ENCODE results near the gene ELAPOR1. TPM values are rescaled to one million over a fixed set of nuclear protein-coding genes. Genes with fewer than 3 reads are reported as not detected.

The ELAPOR1 gene
- total RNA-seq, 1 donor from 2014 or later = 24.4 TPM

GRCh38 chr1:109084563-109085517 is 29.1 kb upstream of the ELAPOR1 start:
- Histone ChIP-seq H3K9me3 (no peaks in the 10 kb centered on the region), H3K4me3 (no peak overlapping the region), H3K4me1 (peaks cover 9% of the 10 kb centered on the region), H3K27me3 (ENCODE audit: low read depth) (no peaks in the 10 kb centered on the region), H3K36me3 (no peaks in the 10 kb centered on the region), H3K27ac (no peak overlapping the region)
- no peak for ATAC-seq
- intact Hi-C loops (cut with DNase I) = no loop called here
- DNase-seq = no peak
- no peak for TF ChIP-seq CTCF (IDR thresholded peaks at IDR 0.05)

GRCh38 chr1:109089242-109090015 is 24.5 kb upstream of the ELAPOR1 start:
- peak; percentile 40 to 61 for ATAC-seq
- intact Hi-C loops (cut with DNase I) = no loop called here

GRCh38 chr1:109090196-109091077 is 23.5 kb upstream of the ELAPOR1 start, which contains the start of gene TMEM167B:
Gene TMEM167B (plus strand): TSS chr1:109090764. CDS start chr1:109090873, 109 bp downstream.
- peak; percentile 96 for DNase-seq
- peak; percentile 98 for ATAC-seq
- TF ChIP-seq CTCF (IDR thresholded peaks at IDR 0.05) = no peak
- intact Hi-C loops (cut with DNase I) = no loop called here
- peaks cover 41% of the 10 kb centered on the region for H3K4me1 ChIP-seq
- H3K4me3 ChIP-seq = peak within 1 kb of the TSS; percentile 83
- H3K36me3 ChIP-seq = peaks cover 27% of the 10 kb centered on the region
- no peaks in the 10 kb centered on the region for H3K9me3 ChIP-seq
- H3K27me3 ChIP-seq (ENCODE audit: low read depth) = no peaks in the 10 kb centered on the region
- peak within 1 kb of the TSS; percentile 95 for H3K27ac ChIP-seq

More at GRCh38 chr1:109089242-109090015, 24.5 kb upstream of the ELAPOR1 start:
- H3K4me1 ChIP-seq = peaks cover 41% of the 10 kb centered on the region
- H3K9me3 ChIP-seq = no peaks in the 10 kb centered on the region
- peak; percentile 58 for TF ChIP-seq CTCF (IDR thresholded peaks at IDR 0.05)
- H3K4me3 ChIP-seq = peak overlapping the region; percentile 83
- H3K27ac ChIP-seq = peak overlapping the region; percentile 95
- peaks cover 18% of the 10 kb centered on the region for H3K36me3 ChIP-seq
- peak; percentile 74 for DNase-seq
- H3K27me3 ChIP-seq (ENCODE audit: low read depth) = no peaks in the 10 kb centered on the region

- H3K4me1 ChIP-seq = peaks cover 45% of the 10 kb centered on the region
- H3K4me3 ChIP-seq = peak overlapping the region; percentile 83
- H3K27me3 ChIP-seq (ENCODE audit: low read depth) = no peaks in the 10 kb centered on the region
- no peaks in the 10 kb centered on the region for H3K9me3 ChIP-seq
- peaks cover 35% of the 10 kb centered on the region for H3K36me3 ChIP-seq
- no peak for DNase-seq
- ATAC-seq = peak; percentile 75 to 85
- intact Hi-C loops (cut with DNase I) = no loop called here
- TF ChIP-seq CTCF (IDR thresholded peaks at IDR 0.05) = no peak
- peak overlapping the region; percentile 95 for H3K27ac ChIP-seq
These were observed 22.7 kb upstream of the ELAPOR1 start for GRCh38 chr1:109091078-109091838.
